CD4-positive, alpha-beta T cell (primary cell): ENCODE measurements around the gene TAOK3. TPM values are rescaled to one million over a fixed set of nuclear protein-coding genes. Genes with fewer than 3 reads are reported as not detected.

Experiments used
- ATAC-seq: fragments of 200-7000 bp; cut with Tn5 transposase; one replicate; pipeline ENCODE4 v1.10.0; 2022; ENCODE audit warnings: mild to moderate bottlenecking; ENCODE audit not compliant: poor library complexity
- CTCF ChIA-PET: fragments of 350-600 bp; sonication (Branson Sonifier 250); formaldehyde crosslinking; loops from one replicate; lab custom pipeline; 2021; ENCODE audit warnings: antibody characterized with exemption, inconsistent platforms; lab: Charles Lee
- POLR2A ChIA-PET: fragments of 350-600 bp; sonication (Branson Sonifier 250); formaldehyde crosslinking; loops from one replicate; lab custom pipeline; 2021; ENCODE audit warnings: antibody characterized with exemption, inconsistent platforms; lab: Charles Lee
- DNase-seq, 14 experiments: peaks; one replicate each; pipeline ENCODE4 v3.0.0-alpha.2; 2013 to 2020; ENCODE audit warnings: mixed read lengths in 2 of 14
- H3K27ac ChIP-seq, 2 donors: one replicate each; pipeline versions ENCODE4 v1.5.1 to v1.7.0; 2013; ENCODE audit warnings: low read length in 2 of 2, low read depth in 1 of 2, mild to moderate bottlenecking in 1 of 2
- H3K27me3 ChIP-seq, 2 experiments: 1 replicate in 1 of 2; 2 replicates in 1 of 2; pipeline versions ENCODE4 v1.6.1 to v1.7.0; 2013; ENCODE audit warnings: low read length in 2 of 2, control low read depth in 1 of 2, mild to moderate bottlenecking in 1 of 2, moderate library complexity in 1 of 2; ENCODE audit not compliant: insufficient read depth in 2 of 2, control insufficient read depth in 1 of 2
- H3K36me3 ChIP-seq: one replicate; pipeline ENCODE4 v1.6.1; 2013; ENCODE audit warnings: low read length, control low read depth; ENCODE audit not compliant: insufficient read depth
- H3K4me1 ChIP-seq: one replicate; pipeline ENCODE4 v1.6.1; 2013; ENCODE audit warnings: low read length, control low read depth; ENCODE audit not compliant: insufficient read depth
- H3K4me3 ChIP-seq: one replicate; pipeline ENCODE4 v1.5.1; 2013; ENCODE audit warnings: mild to moderate bottlenecking, low read length, moderate library complexity
- H3K9me3 ChIP-seq, 2 experiments: 1 replicate in 1 of 2; 2 replicates in 1 of 2; pipeline versions ENCODE4 v1.6.1 to v1.7.0; 2013; ENCODE audit warnings: low read length in 2 of 2, mild to moderate bottlenecking in 2 of 2, control low read depth in 1 of 2, moderate library complexity in 1 of 2; ENCODE audit not compliant: control insufficient read depth in 1 of 2, insufficient read depth in 1 of 2
- H3K27ac Mint-ChIP-seq: one replicate; pipeline ENCODE4 v1.8.0; 2020; ENCODE audit warnings: mixed read lengths
- H3K27me3 Mint-ChIP-seq: one replicate; pipeline ENCODE4 v1.8.0; 2021; ENCODE audit warnings: mixed read lengths
- H3K36me3 Mint-ChIP-seq: one replicate; pipeline ENCODE4 v1.8.0; 2021; ENCODE audit warnings: low read depth, mixed read lengths
- H3K4me1 Mint-ChIP-seq: one replicate; pipeline ENCODE4 v1.8.0; 2021; ENCODE audit warnings: low read depth, mixed read lengths
- H3K4me3 Mint-ChIP-seq: one replicate; pipeline ENCODE4 v1.8.0; 2020; ENCODE audit warnings: mild to moderate bottlenecking, mixed read lengths
- H3K9me3 Mint-ChIP-seq: one replicate; pipeline ENCODE4 v1.8.0; 2020; ENCODE audit warnings: mixed read lengths
- intact Hi-C, 2 experiments: fragments of 100-400 bp; cut with DNase I in 1 of 2; cut with micrococcal nuclease in 1 of 2; formaldehyde crosslinking; loops; one replicate each; pipeline versions ENCODE4 v1.15.1 to v1.9.0; 2023 to 2025; cut with DNase I, micrococcal nuclease
- total RNA-seq, 174 experiments: library from RNA in 2 of 174; stranded (reverse) in 2 of 174; gene quantifications; one replicate each; pipeline ENCODE4 v1.2.3 and lab custom pipeline; 2021 to 2026
- TF ChIP-seq, protein P1 (sequence below): fragments of 200-600 bp; IDR thresholded peaks from one replicate; pipeline ENCODE4 v1.8.0; 2022; ENCODE audit warnings: antibody characterized with exemption, mild to moderate bottlenecking

Gene TAOK3
- total RNA-seq, 2 experiments from 2014 or later = 53.5 to 56.6 TPM

- Histone ChIP-seq H3K9me3 (no peaks in the 10 kb centered on the region), H3K4me1 (peaks cover 5% of the 10 kb centered on the region), H3K27ac (no peak overlapping the region), H3K36me3 (no peaks in the 10 kb centered on the region), H3K27me3 (no peaks in the 10 kb centered on the region), H3K4me3 (no peak overlapping the region)
- no peaks in the 10 kb centered on the region for H3K27me3 Mint-ChIP-seq
- no peak for ATAC-seq
- H3K9me3 Mint-ChIP-seq = no peaks in the 10 kb centered on the region
- peaks cover 48% of the 10 kb centered on the region for H3K4me1 Mint-ChIP-seq
- intact Hi-C loops = no loop called here
- H3K27ac Mint-ChIP-seq = no peak overlapping the region
- H3K36me3 Mint-ChIP-seq = peaks cover 17% of the 10 kb centered on the region
- TF ChIP-seq, protein P1, sequence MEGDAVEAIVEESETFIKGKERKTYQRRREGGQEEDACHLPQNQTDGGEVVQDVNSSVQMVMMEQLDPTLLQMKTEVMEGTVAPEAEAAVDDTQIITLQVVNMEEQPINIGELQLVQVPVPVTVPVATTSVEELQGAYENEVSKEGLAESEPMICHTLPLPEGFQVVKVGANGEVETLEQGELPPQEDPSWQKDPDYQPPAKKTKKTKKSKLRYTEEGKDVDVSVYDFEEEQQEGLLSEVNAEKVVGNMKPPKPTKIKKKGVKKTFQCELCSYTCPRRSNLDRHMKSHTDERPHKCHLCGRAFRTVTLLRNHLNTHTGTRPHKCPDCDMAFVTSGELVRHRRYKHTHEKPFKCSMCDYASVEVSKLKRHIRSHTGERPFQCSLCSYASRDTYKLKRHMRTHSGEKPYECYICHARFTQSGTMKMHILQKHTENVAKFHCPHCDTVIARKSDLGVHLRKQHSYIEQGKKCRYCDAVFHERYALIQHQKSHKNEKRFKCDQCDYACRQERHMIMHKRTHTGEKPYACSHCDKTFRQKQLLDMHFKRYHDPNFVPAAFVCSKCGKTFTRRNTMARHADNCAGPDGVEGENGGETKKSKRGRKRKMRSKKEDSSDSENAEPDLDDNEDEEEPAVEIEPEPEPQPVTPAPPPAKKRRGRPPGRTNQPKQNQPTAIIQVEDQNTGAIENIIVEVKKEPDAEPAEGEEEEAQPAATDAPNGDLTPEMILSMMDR = no peak
- no peak for DNase-seq
- H3K4me3 Mint-ChIP-seq = no peak overlapping the region
- ChIA-PET CTCF (no interaction called here), POLR2A (no interaction called here)
Observed at GRCh38 chr12:118318744-118319143, 54.0 kb downstream of the TAOK3 start.

DNA sequence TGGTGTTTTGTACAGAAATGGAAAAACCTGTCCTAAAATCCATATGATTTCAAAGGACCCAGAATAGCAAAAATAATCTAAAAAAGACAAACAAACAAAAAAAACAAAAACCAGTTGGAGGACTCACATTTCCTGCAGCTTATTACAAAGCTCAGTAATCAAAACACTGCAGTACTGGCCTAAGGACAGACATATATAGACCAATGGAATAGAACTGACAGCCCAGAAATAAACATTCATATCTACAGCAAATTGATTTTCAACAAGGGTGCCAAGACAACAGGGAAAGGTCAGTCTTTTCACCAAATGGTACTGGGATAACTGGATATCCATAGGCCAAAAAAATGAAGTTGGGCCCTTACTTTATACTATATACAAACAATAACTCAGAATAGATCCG, 55.0 kb downstream of the TAOK3 start:
- POLR2A ChIA-PET = no interaction called here
- Histone ChIP-seq H3K4me3 (no peak overlapping the region), H3K9me3 (no peaks in the 10 kb centered on the region), H3K27ac (no peak overlapping the region), H3K27me3 (no peaks in the 10 kb centered on the region), H3K4me1 (peaks cover 5% of the 10 kb centered on the region), H3K36me3 (no peaks in the 10 kb centered on the region)
- H3K4me1 Mint-ChIP-seq = peaks cover 44% of the 10 kb centered on the region
- TF ChIP-seq, protein P1 = no peak
- intact Hi-C loops = no loop called here
- H3K27ac Mint-ChIP-seq = no peak overlapping the region
- peaks cover 17% of the 10 kb centered on the region for H3K36me3 Mint-ChIP-seq
- DNase-seq (no peak), ATAC-seq (no peak)
- H3K4me3 Mint-ChIP-seq = no peak overlapping the region
- CTCF ChIA-PET = no interaction called here
- H3K27me3 Mint-ChIP-seq = no peaks in the 10 kb centered on the region
- no peaks in the 10 kb centered on the region for H3K9me3 Mint-ChIP-seq

- peaks cover 49% of the 10 kb centered on the region for H3K4me1 Mint-ChIP-seq
- DNase-seq (no peak), ATAC-seq (no peak)
- no peaks in the 10 kb centered on the region for H3K27me3 ChIP-seq
- no peaks in the 10 kb centered on the region for H3K27me3 Mint-ChIP-seq
- ChIA-PET POLR2A (no interaction called here), CTCF (no interaction called here)
- H3K9me3 ChIP-seq = no peaks in the 10 kb centered on the region
- H3K27ac Mint-ChIP-seq = no peak overlapping the region
- no peak overlapping the region for H3K4me3 ChIP-seq
- no peaks in the 10 kb centered on the region for H3K36me3 ChIP-seq
- no peak overlapping the region for H3K27ac ChIP-seq
- no peaks in the 10 kb centered on the region for H3K9me3 Mint-ChIP-seq
- H3K4me1 ChIP-seq = peaks cover 5% of the 10 kb centered on the region
- peaks cover 17% of the 10 kb centered on the region for H3K36me3 Mint-ChIP-seq
- TF ChIP-seq, protein P1 = no peak
- intact Hi-C loops = no loop called here
- no peak overlapping the region for H3K4me3 Mint-ChIP-seq
Observed at GRCh38 chr12:118315821-118316220, 56.9 kb downstream of the TAOK3 start.
